Epithelial cell of proximal tubule (primary cell): ENCODE data around the gene COL23A1. TPM values are rescaled to one million over a fixed set of nuclear protein-coding genes. Genes with fewer than 3 reads are reported as not detected.

ENCODE experiments used
- DNase-seq: peaks from one replicate; pipeline ENCODE4 v3.0.0-alpha.2; 2011; ENCODE audit warnings: low read depth
- H3K4me3 ChIP-seq: 2 replicates; pipeline ENCODE4 v1.5.1; 2011; ENCODE audit warnings: low read depth, mild to moderate bottlenecking, low read length
- total RNA-seq: library from RNA; depleted of rRNA; stranded (reverse); fragments of >200 nt; gene quantifications from 2 replicates; pipeline ENCODE4 v1.2.3, GENCODE V29; 2015
- TF ChIP-seq, protein P1 (sequence below): conservative IDR thresholded peaks from 2 replicates; pipeline ENCODE4 v1.5.1; 2012; ENCODE audit warnings: low read depth, mild to moderate bottlenecking, low read length

The COL23A1 gene
- total RNA-seq, 1 donor from 2014 or later = not detected

DNA sequence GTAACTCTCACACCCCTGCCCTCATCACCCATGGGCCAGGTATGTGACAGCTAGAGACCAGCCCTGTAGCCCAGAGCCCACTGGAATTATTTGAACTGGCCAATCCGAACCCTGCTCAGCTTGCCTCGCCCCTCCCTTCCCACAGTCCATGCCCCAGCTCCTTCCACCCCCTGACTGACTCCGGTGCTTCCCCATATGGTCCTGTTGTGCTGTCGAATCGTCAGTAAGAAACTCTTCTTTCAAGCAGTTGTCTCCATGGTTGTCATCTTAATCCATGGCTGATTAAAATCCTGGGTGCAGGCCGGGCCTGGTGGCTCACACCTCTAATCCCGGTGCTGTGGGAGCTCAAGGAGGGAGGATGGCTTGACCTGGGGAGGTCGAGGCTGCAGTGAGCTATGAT is 118.5 kb downstream of the COL23A1 start:
- DNase-seq = no peak
- TF ChIP-seq, protein P1, sequence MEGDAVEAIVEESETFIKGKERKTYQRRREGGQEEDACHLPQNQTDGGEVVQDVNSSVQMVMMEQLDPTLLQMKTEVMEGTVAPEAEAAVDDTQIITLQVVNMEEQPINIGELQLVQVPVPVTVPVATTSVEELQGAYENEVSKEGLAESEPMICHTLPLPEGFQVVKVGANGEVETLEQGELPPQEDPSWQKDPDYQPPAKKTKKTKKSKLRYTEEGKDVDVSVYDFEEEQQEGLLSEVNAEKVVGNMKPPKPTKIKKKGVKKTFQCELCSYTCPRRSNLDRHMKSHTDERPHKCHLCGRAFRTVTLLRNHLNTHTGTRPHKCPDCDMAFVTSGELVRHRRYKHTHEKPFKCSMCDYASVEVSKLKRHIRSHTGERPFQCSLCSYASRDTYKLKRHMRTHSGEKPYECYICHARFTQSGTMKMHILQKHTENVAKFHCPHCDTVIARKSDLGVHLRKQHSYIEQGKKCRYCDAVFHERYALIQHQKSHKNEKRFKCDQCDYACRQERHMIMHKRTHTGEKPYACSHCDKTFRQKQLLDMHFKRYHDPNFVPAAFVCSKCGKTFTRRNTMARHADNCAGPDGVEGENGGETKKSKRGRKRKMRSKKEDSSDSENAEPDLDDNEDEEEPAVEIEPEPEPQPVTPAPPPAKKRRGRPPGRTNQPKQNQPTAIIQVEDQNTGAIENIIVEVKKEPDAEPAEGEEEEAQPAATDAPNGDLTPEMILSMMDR = no peak
- no peak overlapping the region for H3K4me3 ChIP-seq

DNA sequence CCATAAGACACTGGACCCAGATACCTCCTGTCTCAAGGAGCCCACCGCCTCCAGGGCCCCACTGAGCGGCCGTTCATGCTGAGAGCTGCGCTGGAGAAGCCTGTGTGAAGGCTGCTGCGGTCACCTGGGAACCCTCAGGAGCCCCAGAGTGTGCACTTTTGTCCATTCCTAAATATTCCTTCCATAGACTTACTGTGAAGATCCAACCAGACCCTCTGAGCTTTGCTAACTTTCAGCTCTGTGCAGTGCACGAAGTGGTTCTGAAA is 119.5 kb downstream of the COL23A1 start:
- TF ChIP-seq, protein P1 = no peak
- DNase-seq = no peak
- H3K4me3 ChIP-seq = no peak overlapping the region

DNA sequence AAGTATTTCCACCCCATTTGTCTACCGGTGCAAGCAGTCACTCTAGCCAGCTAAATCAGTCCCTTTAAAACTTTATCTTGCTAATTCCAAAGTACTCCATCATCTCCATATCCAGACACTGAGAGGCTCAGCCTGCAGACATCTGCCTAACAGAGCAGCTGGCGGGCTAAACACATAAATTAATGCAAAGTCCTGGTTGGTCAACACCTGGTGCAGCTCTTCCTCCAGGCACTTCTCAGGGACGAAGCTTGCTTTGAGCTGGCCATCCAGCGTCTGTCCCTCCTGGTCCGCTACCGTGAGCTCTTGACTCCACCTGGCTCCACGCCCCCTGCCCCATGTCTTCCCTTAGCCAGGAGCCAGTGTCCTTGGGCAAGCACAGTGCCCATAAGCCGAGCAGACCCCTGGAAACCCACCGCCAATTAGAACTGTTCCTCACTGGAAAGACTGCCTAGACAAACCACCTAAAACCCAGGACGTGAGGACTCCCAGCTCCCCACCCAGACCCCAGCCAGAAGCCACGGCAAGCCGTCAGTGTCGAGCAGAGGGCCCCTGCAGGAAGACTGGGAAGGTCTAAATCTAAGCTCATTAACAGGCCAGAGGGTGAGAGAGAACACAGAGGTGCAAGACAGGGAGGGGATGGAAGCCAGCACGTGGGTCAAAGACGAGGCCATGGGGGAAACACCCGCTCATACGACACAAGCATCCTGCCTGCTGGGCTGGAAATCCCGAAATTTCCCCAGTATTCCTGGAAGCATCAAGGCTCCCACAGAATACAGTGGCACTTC is 120.0 kb downstream of the COL23A1 start:
- no peak overlapping the region for H3K4me3 ChIP-seq
- no peak for DNase-seq
- TF ChIP-seq, protein P1 = no peak

DNA sequence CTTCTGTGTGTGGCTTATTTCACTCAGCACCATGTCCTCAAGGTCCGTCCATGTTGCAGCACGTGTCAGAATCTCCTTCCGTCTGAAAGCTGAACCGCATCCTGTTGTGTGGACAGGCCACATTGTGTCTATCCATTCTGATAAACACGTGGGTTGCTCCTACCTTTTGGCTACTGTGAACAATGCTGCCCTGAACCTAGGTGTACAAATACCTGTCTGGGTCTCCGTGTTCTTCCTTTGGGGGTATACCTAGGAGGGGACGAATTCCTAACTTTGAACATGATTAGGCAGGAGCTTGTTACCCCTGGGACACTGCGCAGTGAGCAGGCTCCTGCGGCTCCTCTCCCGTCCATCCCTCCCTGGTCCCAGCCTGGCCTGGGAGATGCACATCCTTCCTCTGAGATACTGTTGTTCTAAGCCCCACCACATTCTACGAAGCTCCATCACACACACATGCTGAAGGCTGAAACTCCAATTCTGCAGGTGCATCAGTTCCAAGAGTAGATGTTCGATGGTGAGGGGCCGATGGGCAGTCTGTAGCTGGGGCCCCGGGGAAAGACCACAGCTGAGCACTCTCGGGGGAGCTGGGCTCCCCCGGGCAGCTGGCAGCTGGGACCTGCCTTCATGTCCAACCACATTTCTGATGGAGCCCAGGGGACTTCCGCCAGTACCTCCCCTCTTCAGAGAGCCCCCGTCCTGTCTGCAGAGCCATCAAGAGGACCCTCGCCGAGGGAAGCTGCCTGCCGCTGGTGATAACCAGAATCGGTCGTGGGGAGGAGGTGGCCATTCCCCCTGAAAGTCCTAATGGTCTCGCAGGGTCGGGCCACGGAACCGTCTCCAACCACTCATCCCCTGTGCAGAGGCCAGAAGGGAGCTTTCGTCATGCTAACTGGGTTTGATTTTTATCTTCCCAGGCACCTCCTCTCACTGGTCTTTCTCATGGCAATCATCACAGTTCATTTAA is 120.9 kb downstream of the COL23A1 start:
- no peak for DNase-seq
- TF ChIP-seq, protein P1 = no peak
- no peak overlapping the region for H3K4me3 ChIP-seq

DNA sequence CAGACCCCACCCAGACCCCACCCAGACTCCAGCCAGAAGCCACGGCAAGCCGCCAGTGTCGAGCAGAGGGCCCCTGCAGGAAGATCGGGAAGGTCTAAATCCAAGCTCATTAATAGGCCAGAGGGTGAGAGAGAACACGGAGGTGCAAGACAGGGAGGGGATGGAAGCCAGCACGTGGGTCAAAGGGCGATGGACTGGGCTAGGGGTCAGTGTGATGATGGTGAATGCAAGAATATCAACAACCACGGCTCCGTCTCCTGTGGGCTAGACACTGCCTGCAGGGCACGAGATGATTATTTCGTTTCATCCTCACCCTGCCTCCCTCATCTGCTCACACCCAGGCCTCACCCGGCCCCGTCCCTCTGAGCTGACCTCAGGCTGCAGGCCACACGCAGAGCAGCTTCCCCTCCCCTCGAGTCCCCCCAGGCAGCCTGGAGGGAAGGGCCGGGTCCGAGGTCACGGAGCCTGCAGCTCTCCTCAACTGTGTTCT is 122.0 kb downstream of the COL23A1 start:
- no peak for DNase-seq
- TF ChIP-seq, protein P1 = no peak
- H3K4me3 ChIP-seq = no peak overlapping the region

DNA sequence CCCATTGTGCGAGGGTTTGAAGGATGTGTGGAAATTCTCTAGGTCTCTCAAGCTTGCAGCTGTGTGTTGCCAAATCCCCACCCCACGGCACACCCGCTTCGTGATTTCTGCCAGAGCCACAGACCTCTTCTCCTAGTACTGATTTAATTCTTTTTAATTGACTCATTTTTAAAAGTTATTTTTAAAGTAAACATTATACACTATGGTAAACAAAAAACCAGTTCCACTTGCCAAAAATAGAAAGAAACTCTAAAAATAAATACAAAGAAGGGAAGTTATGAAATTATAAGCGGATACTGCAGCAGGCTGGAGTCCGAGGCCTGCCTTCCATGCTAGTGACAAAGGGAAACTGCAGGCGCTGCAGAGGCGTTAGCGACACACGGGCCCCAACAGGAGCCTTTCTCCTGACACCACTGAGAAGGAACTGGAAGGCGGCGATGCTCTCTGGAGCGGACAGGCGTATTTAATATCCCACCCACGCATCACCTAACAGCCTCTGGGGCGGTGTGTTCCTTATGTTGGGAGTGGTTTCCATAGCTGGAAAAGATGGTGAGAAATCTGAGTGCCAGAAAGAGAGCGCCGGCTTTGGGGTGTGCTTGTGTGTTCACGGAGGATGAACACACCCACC is 122.5 kb downstream of the COL23A1 start:
- DNase-seq = no peak
- TF ChIP-seq, protein P1 = no peak
- H3K4me3 ChIP-seq = no peak overlapping the region
